HuH-7 (cell line): ENCODE results near the gene MLH3.

Experiments
- DNase-seq: peaks from one replicate; pipeline ENCODE4 v3.0.0; 2011; ENCODE audit warnings: low spot score

Gene MLH3

GRCh38 chr14:74984236-74985027 lies 66.8 kb downstream of the MLH3 start:
- no peak for DNase-seq

GRCh38 chr14:74983343-74983742 lies 67.9 kb downstream of the MLH3 start:
- DNase-seq: no peak

GRCh38 chr14:74982661-74983060 lies 68.6 kb downstream of the MLH3 start:
- DNase-seq: no peak

GRCh38 chr14:74981833-74982232 lies 69.4 kb downstream of the MLH3 start:
- no peak for DNase-seq

GRCh38 chr14:74981462-74981782 lies 69.8 kb downstream of the MLH3 start:
- DNase-seq: no peak

GRCh38 chr14:74980731-74981461 lies 70.4 kb downstream of the MLH3 start:
- no peak for DNase-seq

GRCh38 chr14:74980398-74980730 lies 70.9 kb downstream of the MLH3 start:
- DNase-seq: no peak

- no peak for DNase-seq
Measured at GRCh38 chr14:74979442-74980397, 71.5 kb downstream of the MLH3 start.

- DNase-seq: no peak
Measured at GRCh38 chr14:74979029-74979428, 72.2 kb downstream of the MLH3 start.

GRCh38 chr14:74978416-74978947 lies 72.8 kb downstream of the MLH3 start:
- DNase-seq: no peak

GRCh38 chr14:74977901-74978385 lies 73.3 kb downstream of the MLH3 start:
- DNase-seq: no peak

GRCh38 chr14:74977164-74977900 lies 73.9 kb downstream of the MLH3 start:
- DNase-seq: no peak

GRCh38 chr14:74976264-74977113 lies 74.8 kb downstream of the MLH3 start:
- DNase-seq: no peak

- no peak for DNase-seq
Measured at GRCh38 chr14:74975059-74975810, 76.0 kb downstream of the MLH3 start.

GRCh38 chr14:74974364-74975058 lies 76.8 kb downstream of the MLH3 start:
- DNase-seq: no peak

- DNase-seq: no peak
Measured at GRCh38 chr14:74973905-74974363, 77.3 kb downstream of the MLH3 start.

- no peak for DNase-seq
Measured at GRCh38 chr14:74973003-74973653, 78.1 kb downstream of the MLH3 start.

GRCh38 chr14:74968811-74969210 lies 82.5 kb downstream of the MLH3 start:
- no peak for DNase-seq
